CD4-positive, alpha-beta T cell treated with Interleukin-1 beta for 1 hour (primary cell): ENCODE measurements around the gene FAM90A26.
"Not testable (repeated sequence)": the region's sequence is repeated elsewhere in the genome, so short reads cannot be mapped to it uniquely, and the experiment has no call there.

Source experiments
- DNase-seq, 2 donors: peaks; one replicate each; pipeline ENCODE4 v3.0.0-alpha.2; 2020 to 2022

FAM90A26 gene

GRCh38 chr4:9169791-9170459 is at the start of gene FAM90A26:
Gene FAM90A26 (plus strand): TSS chr4:9170409. CDS start chr4:9173173, 2,764 bp downstream.
- DNase-seq, result not testable (repeated sequence)

GRCh38 chr4:9122711-9123110 is 47.5 kb upstream of the FAM90A26 start:
- not testable (repeated sequence) for DNase-seq

GRCh38 chr4:9123572-9124007 is 46.6 kb upstream of the FAM90A26 start:
- DNase-seq, result peak in 1 of 2 donors; percentile 35

GRCh38 chr4:9125601-9126161 is 44.5 kb upstream of the FAM90A26 start:
- DNase-seq, result not testable (repeated sequence)

- not testable (repeated sequence) for DNase-seq
Measured at GRCh38 chr4:9131420-9131819, 38.8 kb upstream of the FAM90A26 start.

- DNase-seq, result not testable (repeated sequence)
Measured at GRCh38 chr4:9132849-9133248, 37.4 kb upstream of the FAM90A26 start.

GRCh38 chr4:9134011-9134410 is 36.2 kb upstream of the FAM90A26 start:
- not testable (repeated sequence) for DNase-seq

GRCh38 chr4:9134556-9134955 is 35.7 kb upstream of the FAM90A26 start:
- DNase-seq, result not testable (repeated sequence)

GRCh38 chr4:9141050-9141449 is 29.2 kb upstream of the FAM90A26 start:
- DNase-seq, result not testable (repeated sequence)

GRCh38 chr4:9142786-9143185 is 27.4 kb upstream of the FAM90A26 start:
- DNase-seq, result not testable (repeated sequence)

GRCh38 chr4:9143421-9144080 is 26.7 kb upstream of the FAM90A26 start:
- DNase-seq, result no peak

GRCh38 chr4:9146967-9147366 is 23.2 kb upstream of the FAM90A26 start:
- DNase-seq, result no peak

GRCh38 chr4:9147368-9147767 is 22.8 kb upstream of the FAM90A26 start:
- DNase-seq, result not testable (repeated sequence)

- DNase-seq, result not testable (repeated sequence)
Measured at GRCh38 chr4:9148611-9149409, 21.4 kb upstream of the FAM90A26 start.

GRCh38 chr4:9151809-9152179 is 18.4 kb upstream of the FAM90A26 start:
- DNase-seq, result peak in 1 of 2 donors; percentile 15

- peak; percentile 98 to 99 for DNase-seq
Measured at GRCh38 chr4:9152180-9153007, 17.8 kb upstream of the FAM90A26 start.

- peak; percentile 97 for DNase-seq
Measured at GRCh38 chr4:9153008-9153570, 17.1 kb upstream of the FAM90A26 start.

- DNase-seq, result not testable (repeated sequence)
Measured at GRCh38 chr4:9153571-9154157, 16.5 kb upstream of the FAM90A26 start.

- peak in 1 of 2 donors; percentile 6 for DNase-seq
Measured at GRCh38 chr4:9155101-9155886, 14.9 kb upstream of the FAM90A26 start.

- DNase-seq, result peak; percentile 39 to 51
Measured at GRCh38 chr4:9158392-9158791, 11.8 kb upstream of the FAM90A26 start.
